ENCODE data around the gene SPEG. TPM values are rescaled to one million over a fixed set of nuclear protein-coding genes. Genes with fewer than 3 reads are reported as not detected.
A peak's percentile ranks its signal among the peaks of the same experiment; 100 is the strongest.

Gene SPEG
- total RNA-seq, 1 experiment from 2014 or later, result 33.3 TPM

- DNase-seq (ENCODE audit: low read depth), result peak; percentile 78
Measured at GRCh38 chr2:219530048-219530963, 95.7 kb downstream of the SPEG start.

GRCh38 chr2:219531639-219532377 is 97.2 kb downstream of the SPEG start:
- DNase-seq (ENCODE audit: low read depth), result no peak

GRCh38 chr2:219532378-219532649 is 97.7 kb downstream of the SPEG start:
- no peak for DNase-seq (ENCODE audit: low read depth)

DNA sequence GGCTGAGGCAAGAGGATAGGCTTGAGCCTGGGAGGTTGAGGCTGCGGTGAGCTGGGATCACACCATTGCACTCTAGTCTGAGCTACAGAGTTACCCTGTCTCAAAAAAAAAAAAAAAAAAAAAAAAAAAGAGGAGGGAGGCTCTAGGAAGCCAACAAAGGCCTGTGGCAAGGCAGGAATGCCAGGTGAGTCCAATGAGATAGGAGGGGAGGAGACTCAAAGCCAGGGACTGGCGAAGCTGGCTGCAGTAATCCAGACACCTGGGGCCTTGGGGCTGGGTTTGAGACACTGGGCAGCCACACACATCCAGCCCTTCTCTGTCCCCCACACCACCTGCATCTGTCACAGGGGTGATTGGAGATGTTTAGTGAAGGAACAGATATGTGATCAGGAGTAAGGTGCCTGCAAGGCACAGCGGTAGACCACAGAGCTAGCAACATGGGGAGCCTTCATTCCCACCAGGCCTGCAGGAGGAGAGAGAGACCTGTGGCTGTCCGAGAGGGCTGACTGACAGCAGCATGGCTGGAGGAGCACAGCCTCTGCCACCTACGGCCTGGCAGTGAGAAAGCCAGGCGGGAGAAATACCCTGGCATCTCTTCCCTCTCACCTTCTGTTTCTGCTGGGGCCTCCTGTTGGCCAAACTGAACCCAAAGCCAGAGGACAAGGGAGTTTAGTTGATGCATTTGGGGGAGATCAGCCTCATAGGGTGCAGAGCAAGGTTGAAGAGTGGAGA is 99.5 kb downstream of the SPEG start:
- DNase-seq (ENCODE audit: low read depth), result no peak

DNA sequence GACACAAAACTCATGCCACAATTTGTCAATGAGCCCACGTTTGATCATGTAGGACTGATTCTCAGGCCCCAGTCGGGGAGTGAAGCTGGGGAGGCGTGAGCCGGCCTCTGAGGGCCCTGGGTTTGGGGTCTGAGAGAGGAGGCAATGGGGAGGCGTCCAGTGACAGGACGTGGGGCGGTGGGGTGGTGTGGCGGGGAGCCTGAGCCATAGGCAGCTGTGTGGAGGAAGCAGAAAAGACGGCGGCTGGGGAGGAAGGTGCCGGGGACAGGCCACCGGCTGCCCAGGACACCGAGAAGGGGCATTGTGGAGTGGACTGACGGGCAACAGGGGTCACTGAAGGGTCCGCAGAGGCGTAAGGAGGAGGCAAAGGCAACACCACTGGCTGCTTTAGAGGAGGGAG is 101.8 kb downstream of the SPEG start:
- no peak for DNase-seq (ENCODE audit: low read depth)

GRCh38 chr2:219536967-219537366 is 102.3 kb downstream of the SPEG start:
- DNase-seq (ENCODE audit: low read depth), result no peak

GRCh38 chr2:219537657-219538488 is 103.2 kb downstream of the SPEG start:
- DNase-seq (ENCODE audit: low read depth), result no peak

GRCh38 chr2:219538504-219538951 is 103.9 kb downstream of the SPEG start:
- no peak for DNase-seq (ENCODE audit: low read depth)

- DNase-seq (ENCODE audit: low read depth), result no peak
Measured at GRCh38 chr2:219538956-219539788, 104.5 kb downstream of the SPEG start.

- DNase-seq (ENCODE audit: low read depth), result no peak
Measured at GRCh38 chr2:219539926-219540678, 105.5 kb downstream of the SPEG start.

GRCh38 chr2:219540784-219541504 is 106.3 kb downstream of the SPEG start:
- no peak for DNase-seq (ENCODE audit: low read depth)

DNA sequence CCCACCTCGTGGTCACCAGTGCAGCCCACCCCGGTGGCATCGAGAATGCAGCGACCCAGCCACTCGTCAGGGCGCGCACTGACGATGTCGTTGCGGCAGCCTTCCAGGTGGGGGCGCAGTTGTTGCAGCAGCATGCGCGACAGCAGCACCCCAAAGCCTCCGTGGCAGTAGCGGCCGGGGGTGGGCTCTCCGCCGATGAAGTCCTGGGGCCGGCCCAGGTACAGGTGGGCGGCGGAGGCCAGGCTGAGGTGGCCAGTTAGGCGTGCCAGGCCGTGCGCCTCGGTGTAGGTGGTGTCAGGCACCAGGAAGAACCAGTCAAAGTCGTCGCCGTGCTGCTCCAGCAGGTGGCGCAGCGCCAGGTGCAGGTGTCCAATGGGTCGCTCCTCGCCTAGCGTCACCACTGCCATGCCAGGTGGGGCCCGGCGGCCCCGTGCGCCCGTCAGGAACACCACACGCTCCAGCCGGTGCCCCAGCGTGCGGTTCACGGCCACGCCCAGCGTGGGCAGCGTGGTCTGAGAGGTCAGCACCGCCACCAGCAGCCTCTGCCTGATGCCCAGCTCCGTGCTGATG is 107.1 kb downstream of the SPEG start:
- DNase-seq (ENCODE audit: low read depth), result peak; percentile 52

- peak; percentile 55 for DNase-seq (ENCODE audit: low read depth)
Measured at GRCh38 chr2:219542931-219543595, 108.4 kb downstream of the SPEG start.

GRCh38 chr2:219543596-219544358 is 109.1 kb downstream of the SPEG start, which contains the start of the genes CHPF and TMEM198:
Gene CHPF, minus strand, starts transcription at chr2:219543809. Its CDS starts 271 bp downstream, at chr2:219543538.
Gene TMEM198, plus strand, starts transcription at chr2:219544028. Its CDS starts 700 bp downstream, at chr2:219544728.
- DNase-seq (ENCODE audit: low read depth), result peak; percentile 99

DNA sequence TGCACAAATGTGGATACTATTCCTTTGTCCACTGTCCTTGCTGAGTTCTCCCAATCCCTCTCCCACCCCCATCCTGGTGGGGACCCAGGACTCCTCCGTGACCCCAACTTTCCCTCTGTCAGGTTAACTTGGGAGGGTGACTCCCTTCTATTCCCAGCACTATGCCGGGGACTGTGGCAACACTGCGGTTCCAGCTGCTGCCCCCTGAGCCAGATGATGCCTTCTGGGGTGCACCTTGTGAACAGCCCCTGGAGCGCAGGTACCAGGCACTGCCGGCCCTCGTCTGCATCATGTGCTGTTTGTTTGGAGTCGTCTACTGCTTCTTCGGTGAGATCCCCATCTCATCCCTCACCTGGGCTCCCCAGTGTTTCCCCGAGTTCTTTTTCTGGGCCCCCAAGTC is 109.9 kb downstream of the SPEG start:
- no peak for DNase-seq (ENCODE audit: low read depth)

GRCh38 chr2:219545295-219545942 is 110.8 kb downstream of the SPEG start:
- DNase-seq (ENCODE audit: low read depth), result no peak

GRCh38 chr2:219545943-219546352 is 111.3 kb downstream of the SPEG start:
- no peak for DNase-seq (ENCODE audit: low read depth)
